Astrocyte of the spinal cord (primary cell): ENCODE measurements around the gene FETUB.

Experiments used
- DNase-seq: peaks from one replicate; pipeline ENCODE4 v3.0.0; 2011; ENCODE audit warnings: low read depth, low spot score
- H3K4me3 ChIP-seq: 2 replicates; pipeline ENCODE4 v1.5.1; 2011; ENCODE audit warnings: low read depth, mild to moderate bottlenecking, low read length, moderate library complexity
- in situ Hi-C: cut with HindIII; loops from 2 replicates; pipeline ENCODE4 v1.10.0; 2017; ENCODE audit warnings: low sequenced_read_pairs
- TF ChIP-seq, protein P1 (sequence below): IDR thresholded peaks from 2 replicates; pipeline ENCODE4 v1.5.1; 2012; ENCODE audit warnings: low read depth, mild to moderate bottlenecking, low read length, inconsistent platforms

FETUB gene

DNA sequence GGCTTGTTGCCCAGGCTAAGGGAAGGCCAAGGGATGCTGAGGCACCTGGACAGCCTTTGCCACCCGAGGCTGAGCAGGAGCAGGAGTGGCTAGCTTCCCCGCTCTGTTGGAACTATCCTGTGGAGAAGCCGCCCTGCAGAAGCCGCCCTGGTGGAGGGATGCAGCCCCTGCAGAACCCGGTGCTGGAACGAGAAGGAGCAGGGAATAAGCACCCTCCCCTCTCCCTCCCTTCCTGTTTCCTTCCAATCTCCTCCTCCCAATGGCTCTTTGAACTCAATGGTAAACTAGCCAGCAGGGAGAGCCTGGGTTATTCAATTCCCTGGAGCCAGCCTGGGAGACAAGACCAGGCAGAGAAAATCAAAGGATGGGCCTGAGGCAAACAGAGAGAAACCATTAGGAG, 13.8 kb downstream of the FETUB start:
- TF ChIP-seq, protein P1, sequence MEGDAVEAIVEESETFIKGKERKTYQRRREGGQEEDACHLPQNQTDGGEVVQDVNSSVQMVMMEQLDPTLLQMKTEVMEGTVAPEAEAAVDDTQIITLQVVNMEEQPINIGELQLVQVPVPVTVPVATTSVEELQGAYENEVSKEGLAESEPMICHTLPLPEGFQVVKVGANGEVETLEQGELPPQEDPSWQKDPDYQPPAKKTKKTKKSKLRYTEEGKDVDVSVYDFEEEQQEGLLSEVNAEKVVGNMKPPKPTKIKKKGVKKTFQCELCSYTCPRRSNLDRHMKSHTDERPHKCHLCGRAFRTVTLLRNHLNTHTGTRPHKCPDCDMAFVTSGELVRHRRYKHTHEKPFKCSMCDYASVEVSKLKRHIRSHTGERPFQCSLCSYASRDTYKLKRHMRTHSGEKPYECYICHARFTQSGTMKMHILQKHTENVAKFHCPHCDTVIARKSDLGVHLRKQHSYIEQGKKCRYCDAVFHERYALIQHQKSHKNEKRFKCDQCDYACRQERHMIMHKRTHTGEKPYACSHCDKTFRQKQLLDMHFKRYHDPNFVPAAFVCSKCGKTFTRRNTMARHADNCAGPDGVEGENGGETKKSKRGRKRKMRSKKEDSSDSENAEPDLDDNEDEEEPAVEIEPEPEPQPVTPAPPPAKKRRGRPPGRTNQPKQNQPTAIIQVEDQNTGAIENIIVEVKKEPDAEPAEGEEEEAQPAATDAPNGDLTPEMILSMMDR, result peak; percentile 20
- no peak for DNase-seq
- in situ Hi-C loops, result no loop called here
- no peak overlapping the region for H3K4me3 ChIP-seq

DNA sequence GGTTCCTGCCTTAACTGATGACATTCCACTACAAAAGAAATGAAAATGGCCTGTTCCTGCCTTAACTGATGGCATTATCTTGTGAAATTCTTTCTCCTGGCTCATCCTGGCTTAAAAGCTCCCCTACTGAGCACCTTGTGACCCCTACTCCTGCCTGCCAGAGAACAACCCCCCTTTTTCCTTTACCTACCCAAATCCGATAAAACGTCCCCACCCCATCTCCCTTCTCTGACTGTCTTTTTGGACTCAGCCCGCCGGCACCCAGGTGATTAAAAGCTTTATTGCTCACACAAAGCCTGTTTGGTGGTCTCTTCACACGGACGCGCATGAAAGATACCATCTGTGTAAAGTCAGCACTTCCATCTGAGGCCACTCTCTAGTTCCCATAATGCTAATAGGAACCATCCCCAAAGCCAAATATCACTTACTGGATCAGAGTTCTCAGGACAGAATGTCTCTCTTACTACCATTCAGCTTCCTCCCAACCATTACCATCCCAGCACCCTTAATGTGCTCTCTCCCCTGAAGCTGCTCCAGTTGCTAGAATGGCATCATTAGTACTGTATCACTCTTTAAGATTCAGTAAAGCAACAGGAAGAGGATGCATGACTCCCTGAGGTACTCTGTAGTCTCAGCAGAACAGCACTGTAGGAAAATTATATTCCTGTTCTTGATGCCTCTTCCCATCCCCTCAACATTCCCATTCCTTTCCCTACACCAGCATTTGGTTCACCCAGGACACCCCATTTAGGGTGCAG, 23.3 kb downstream of the FETUB start:
- H3K4me3 ChIP-seq, result no peak overlapping the region
- in situ Hi-C loops, result no loop called here
- no peak for DNase-seq
- TF ChIP-seq, protein P1, result no peak

DNA sequence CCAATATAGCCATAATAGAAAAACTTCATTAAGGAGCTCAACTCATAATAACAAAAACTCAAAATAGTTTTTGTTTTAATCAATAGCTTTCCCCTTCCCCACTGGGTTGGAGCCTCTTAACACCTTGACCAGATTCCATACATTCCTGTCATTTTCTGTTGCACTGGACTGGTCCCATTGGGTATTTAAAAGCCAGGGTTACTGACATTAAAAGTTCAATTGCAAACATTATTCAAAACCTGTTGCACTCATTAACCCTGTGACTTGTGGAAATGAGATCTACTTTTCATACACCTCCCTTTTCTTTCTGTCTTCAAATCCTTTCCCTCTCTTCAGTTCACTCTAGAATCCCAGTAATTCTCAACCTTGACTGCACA, 23.9 kb downstream of the FETUB start:
- TF ChIP-seq, protein P1, result no peak
- DNase-seq, result no peak
- H3K4me3 ChIP-seq, result no peak overlapping the region
- in situ Hi-C loops, result no loop called here

DNA sequence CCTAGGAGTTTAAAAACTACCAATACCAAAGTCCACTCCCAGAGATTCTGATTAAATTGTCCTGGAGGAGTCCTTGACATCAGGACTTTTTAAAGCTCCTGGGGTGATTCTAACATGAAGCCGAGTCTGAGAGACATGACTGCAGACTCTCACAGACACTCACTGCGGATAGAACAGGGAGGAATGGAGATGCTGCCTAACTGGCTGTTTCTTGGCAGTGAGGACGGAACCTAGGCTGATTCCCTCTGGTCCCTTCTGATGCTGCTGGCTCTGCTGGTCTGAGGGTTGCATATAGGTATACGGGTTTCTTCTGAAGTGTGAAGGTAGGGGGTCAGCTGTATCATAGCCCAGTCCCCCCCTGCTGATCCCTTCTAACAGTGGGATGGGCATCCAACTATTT, 24.3 kb downstream of the FETUB start:
- in situ Hi-C loops, result no loop called here
- DNase-seq, result no peak
- TF ChIP-seq, protein P1, result no peak
- H3K4me3 ChIP-seq, result no peak overlapping the region

DNA sequence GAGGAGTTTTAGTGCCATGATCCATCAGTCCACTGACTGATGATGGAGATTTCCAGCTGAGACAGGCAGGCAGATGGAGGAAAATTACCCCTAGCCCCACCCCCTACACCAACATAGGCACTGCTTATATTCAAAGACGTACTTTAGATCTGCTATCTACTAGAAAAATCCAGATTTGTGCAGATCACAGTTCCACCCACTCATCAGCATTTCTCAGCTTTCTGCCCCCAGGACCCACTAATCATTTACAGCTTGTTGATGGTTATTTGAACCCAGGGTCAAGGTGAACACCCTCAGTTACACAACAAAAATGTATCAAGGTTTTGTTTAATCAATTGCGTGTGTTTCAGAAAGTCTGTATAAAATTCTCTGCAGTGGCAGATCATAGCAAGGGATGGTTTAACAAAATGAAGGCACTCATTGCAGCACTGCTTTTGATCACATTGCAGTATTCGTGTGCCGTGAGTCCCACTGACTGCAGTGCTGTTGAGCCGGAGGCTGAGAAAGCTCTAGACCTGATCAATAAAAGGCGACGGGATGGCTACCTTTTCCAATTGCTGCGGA, 25.5 kb downstream of the FETUB start, which contains the start of gene HRG:
TSS of gene HRG (plus strand) at position 390 of the 564 bp plus-strand sequence. CDS start at position 408, 18 bp downstream.
- TF ChIP-seq, protein P1, result no peak
- DNase-seq, result no peak
- H3K4me3 ChIP-seq, result no peak within 1 kb of the TSS
- in situ Hi-C loops, result no loop called here

DNA sequence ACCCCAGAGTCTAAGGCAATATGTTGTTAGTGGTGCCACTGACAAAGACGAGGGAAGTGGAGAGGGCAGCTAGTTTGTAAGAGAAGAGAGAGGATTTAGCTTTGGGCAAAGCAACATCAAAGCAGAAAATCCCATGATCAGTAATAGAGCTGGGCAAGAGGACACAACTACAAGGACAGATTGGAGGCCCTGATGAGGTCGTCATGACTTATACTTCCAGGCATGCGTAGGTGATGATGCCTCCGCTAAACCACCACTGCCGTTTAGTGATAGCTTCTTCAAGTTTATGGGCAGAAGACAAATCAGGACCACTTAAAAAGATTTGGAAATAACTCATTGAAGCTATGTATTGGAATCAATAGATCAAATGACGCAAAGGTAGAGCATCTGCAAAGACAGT, 28.2 kb downstream of the FETUB start:
- in situ Hi-C loops, result no loop called here
- DNase-seq, result no peak
- TF ChIP-seq, protein P1, result no peak
- H3K4me3 ChIP-seq, result no peak overlapping the region
